Fibroblast of upper back skin (primary cell): ENCODE data around the gene IQGAP1.

ENCODE experiments used
- DNase-seq: peaks from one replicate; pipeline ENCODE4 v3.0.0-alpha.2; 2013

IQGAP1 gene

DNA sequence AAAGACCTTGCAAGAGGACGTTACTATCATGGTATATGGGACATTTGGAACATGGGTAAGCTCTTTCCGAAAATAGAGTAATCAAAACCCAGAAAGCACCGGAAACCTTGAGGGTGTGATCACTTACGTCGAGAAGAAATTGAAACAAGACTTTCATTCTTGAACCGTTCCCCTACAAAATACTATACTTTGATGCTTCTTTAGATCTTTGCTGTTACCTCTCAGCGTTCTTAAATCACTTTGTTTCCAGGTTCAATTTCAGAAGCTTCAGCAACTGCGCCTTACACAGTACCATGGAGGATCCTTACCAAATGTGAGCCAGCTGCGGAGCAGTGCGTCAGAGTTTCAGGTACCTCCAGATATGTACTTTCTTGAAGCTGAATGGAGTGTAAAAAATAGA, 151.7 kb downstream of the IQGAP1 start:
- no peak for DNase-seq

DNA sequence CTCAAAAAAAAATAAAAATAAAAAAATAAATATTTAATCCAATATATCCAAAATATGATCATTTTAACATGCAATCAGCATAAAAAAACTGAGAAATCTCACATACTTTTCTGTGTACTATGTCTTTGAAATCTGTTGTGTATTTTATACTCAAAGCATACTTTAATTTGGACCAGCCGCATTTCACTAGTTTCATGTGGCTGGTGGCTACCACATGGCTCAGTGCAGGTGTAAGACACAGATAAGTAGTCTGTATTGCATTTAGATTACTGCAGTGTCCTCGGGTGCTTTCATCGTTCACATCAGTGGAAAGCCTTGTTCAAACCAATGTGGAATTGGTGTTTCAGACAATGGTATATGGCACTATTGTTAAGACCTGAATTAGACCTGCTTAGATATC, 152.7 kb downstream of the IQGAP1 start:
- no peak for DNase-seq

DNA sequence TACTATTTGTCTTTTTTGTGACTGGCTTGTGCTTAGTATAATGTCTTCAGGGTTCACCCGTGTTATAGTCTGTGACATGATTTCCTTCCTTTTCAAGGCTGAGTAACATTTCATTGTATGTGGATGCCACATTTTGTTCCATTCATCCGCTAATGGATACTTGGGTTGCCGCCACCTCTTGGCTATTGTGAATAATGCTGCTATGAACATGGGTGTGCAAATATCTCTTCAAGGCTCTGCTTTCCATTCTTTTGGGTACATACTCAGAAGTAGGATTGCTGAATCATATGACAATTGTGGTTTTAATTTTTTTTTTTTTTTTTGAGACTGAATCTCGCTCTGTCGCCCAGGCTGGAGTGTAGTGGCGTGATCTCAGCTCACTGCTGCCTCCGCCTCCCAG, 157.1 kb downstream of the IQGAP1 start:
- DNase-seq = no peak

DNA sequence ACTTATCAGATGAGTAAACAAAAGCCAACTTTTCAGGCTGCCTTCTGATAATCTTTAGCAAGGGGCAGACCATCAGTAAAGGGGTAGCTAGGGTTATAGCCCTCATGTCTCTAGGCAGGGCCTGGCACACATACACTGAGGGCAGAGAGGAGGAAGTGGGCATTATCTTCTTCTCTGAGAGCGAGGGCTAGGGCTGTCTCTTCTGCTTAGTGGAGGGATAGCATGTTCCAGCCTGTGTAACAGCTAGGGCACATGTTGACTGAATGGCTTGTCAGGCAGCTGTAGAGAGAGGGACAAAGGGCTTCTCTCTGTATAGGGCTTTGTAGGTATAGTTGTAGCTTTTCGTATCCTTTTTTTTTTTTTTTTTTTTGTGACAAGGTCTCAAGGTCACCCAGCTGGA, 159.5 kb downstream of the IQGAP1 start:
- DNase-seq = no peak

DNA sequence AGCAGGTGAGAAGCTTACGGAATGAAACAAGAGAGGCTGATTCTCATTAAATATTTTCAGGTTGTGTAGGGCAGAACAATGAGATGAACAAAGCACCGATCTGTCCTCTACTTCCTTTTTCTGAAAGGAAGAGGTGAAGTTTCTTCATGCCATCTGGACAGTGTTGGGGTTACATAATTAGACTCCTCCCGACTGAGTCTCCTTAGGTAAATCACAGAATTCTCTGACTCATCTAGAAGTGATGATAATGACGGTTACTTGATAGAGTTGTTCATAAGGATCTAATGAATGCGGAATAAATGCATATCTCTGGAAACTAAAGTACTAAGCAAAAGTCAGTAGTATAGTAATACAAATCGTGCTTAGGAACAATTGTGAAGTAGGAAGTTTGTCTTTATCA, 162.9 kb downstream of the IQGAP1 start:
- DNase-seq = peak; percentile 43
